ENCODE data around the gene ARL5B. TPM values are rescaled to one million over a fixed set of nuclear protein-coding genes. Genes with fewer than 3 reads are reported as not detected.

Gene ARL5B
- total and polyA plus RNA-seq, 2 of the 8 experiments (the other 6 are each of a cell fraction or from before 2014, with no cell fraction given) = 8.4 to 52.1 TPM

- TF ChIP-seq CTCF (IDR thresholded peaks at IDR 0.05; ENCODE audit: control extremely low read depth in 1 of 3, insufficient read depth in 1 of 3, low read depth in 1 of 3, low read length in 3 of 3) (no peak), EGR1 (IDR thresholded peaks at IDR 0.05; ENCODE audit: borderline replicate concordance, low read depth, low read length) (no peak), KDM5A (IDR thresholded peaks at IDR 0.05; ENCODE audit: low read length) (no peak), SRF (IDR thresholded peaks at IDR 0.05; ENCODE audit: low read depth, low read length) (no peak), HDAC6 (IDR thresholded peaks at IDR 0.05; ENCODE audit: low read depth, low read length) (no peak), CHD1 (IDR thresholded peaks at IDR 0.05; ENCODE audit: low read depth, low read length) (no peak), BACH1 (IDR thresholded peaks at IDR 0.05; ENCODE audit: low read length) (no peak)
- TF ChIP-seq, protein P1, sequence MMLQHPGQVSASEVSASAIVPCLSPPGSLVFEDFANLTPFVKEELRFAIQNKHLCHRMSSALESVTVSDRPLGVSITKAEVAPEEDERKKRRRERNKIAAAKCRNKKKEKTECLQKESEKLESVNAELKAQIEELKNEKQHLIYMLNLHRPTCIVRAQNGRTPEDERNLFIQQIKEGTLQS (IDR thresholded peaks at IDR 0.05; ENCODE audit: insufficient read depth, low read depth, low read length) = no peak
Observed at GRCh38 chr10:18685555-18685954, 26.3 kb downstream of the ARL5B start (continued).

All from H1 (cell line).